ENCODE measurements around the gene DHRS3. TPM values are rescaled to one million over a fixed set of nuclear protein-coding genes. Genes with fewer than 3 reads are reported as not detected.

Gene DHRS3
- total RNA-seq, 1 experiment from 2014 or later: 87.0 TPM

- TF ChIP-seq REST (IDR thresholded peaks at IDR 0.05; ENCODE audit: low read depth) (no peak), ZFX (IDR thresholded peaks at IDR 0.05) (no peak)
These were observed 36.8 kb downstream of the DHRS3 start (continued) for GRCh38 chr1:12581179-12581578.

GRCh38 chr1:12580054-12580887 lies 37.7 kb downstream of the DHRS3 start:
- H3K79me2 ChIP-seq (ENCODE audit: insufficient read depth, low read length): 0 out of 2 replicates have a peak, but pooled peaks cover 5% of the 10 kb centered on the region
- no peaks in the 10 kb centered on the region for H3K9me2 ChIP-seq (ENCODE audit: insufficient read depth)
- H3K4me3 ChIP-seq (replicated peaks in 1 of 2; ENCODE audit: low read depth in 1 of 2, low read length in 2 of 2): no peak overlapping the region
- intact Hi-C loops (cut with micrococcal nuclease): no loop called here
- no peaks in the 10 kb centered on the region for H3K9me3 ChIP-seq (ENCODE audit: control insufficient read depth in 1 of 2, insufficient read depth in 1 of 2, low read depth in 1 of 2, low read length in 2 of 2)
- ChIA-PET CTCF (no interaction called here), POLR2A (no interaction called here), RAD21 (ENCODE audit: low non-redundant PET in 1 of 2, low total read pairs in 2 of 2, uncharacterized antibody in 2 of 2, unreplicated experiment in 2 of 2) (no interaction called here)
- H3K27ac ChIP-seq (ENCODE audit: low read depth, low read length): no peak overlapping the region
- no peaks in the 10 kb centered on the region for H4K20me1 ChIP-seq (ENCODE audit: insufficient read depth)
- no peak overlapping the region for H3K4me2 ChIP-seq (ENCODE audit: low read length)
- no peaks in the 10 kb centered on the region for H3K27me3 ChIP-seq (ENCODE audit: insufficient read depth, low read length)
- peaks cover 0 to 11% of the 10 kb centered on the region in 2 experiments; a peak in 1 of 4 replicates for H3K36me3 ChIP-seq (ENCODE audit: control insufficient read depth in 1 of 2, insufficient read depth in 2 of 2, low read length in 2 of 2)
- no peak overlapping the region for H3K9ac ChIP-seq (ENCODE audit: low read length)
- H2AFZ ChIP-seq (ENCODE audit: low read depth, low read length, poor library complexity, severe bottlenecking): no peak overlapping the region
- TF ChIP-seq EZH2 (IDR thresholded peaks at IDR 0.05) (no peak), ZNF274 (IDR thresholded peaks at IDR 0.05; ENCODE audit: low read depth, low read length) (no peak), SIN3A (IDR thresholded peaks at IDR 0.05; ENCODE audit: low read depth) (no peak), SRF (IDR thresholded peaks at IDR 0.05; ENCODE audit: low read depth) (no peak), ZBTB33 (IDR thresholded peaks at IDR 0.05; ENCODE audit: extremely low read depth, insufficient replicate concordance, low read length) (no peak), REST (IDR thresholded peaks at IDR 0.05; ENCODE audit: low read depth) (no peak), ELF1 (IDR thresholded peaks at IDR 0.05; ENCODE audit: borderline replicate concordance, low read depth) (no peak), POLR2A (IDR thresholded peaks at IDR 0.05; ENCODE audit: borderline replicate concordance, extremely low read depth, insufficient read depth, insufficient read length) (no peak), YY1 (IDR thresholded peaks at IDR 0.05; ENCODE audit: extremely low read depth, insufficient replicate concordance, low read depth, low read length) (no peak), EGR1 (IDR thresholded peaks at IDR 0.05; ENCODE audit: low read depth) (no peak)
- TF ChIP-seq, protein P1, sequence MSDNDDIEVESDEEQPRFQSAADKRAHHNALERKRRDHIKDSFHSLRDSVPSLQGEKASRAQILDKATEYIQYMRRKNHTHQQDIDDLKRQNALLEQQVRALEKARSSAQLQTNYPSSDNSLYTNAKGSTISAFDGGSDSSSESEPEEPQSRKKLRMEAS (IDR thresholded peaks at IDR 0.05): no peak
- peaks cover 3 to 9% of the 10 kb centered on the region in 2 experiments; a peak in 3 of 4 replicates for H3K4me1 ChIP-seq (ENCODE audit: control insufficient read depth in 1 of 2, insufficient read depth in 2 of 2, low read length in 2 of 2)
- no TSS peak for BruUV-seq (replicated peaks)
- ATAC-seq (no peak), DNase-seq (ENCODE audit: low read depth, low spot score) (no peak)

Data from HCT116 (cell line).